SK-N-SH (cell line): ENCODE results near the gene TROAP. TPM values are rescaled to one million over a fixed set of nuclear protein-coding genes. Genes with fewer than 3 reads are reported as not detected.

Experiments
- CTCF ChIA-PET: fragments of 300-600, 350-600 bp; formaldehyde crosslinking; extraction: SDS; loops from one replicate; lab custom pipeline; 2021; lab: Yijun Ruan, JAX
- POLR2A ChIA-PET: fragments of 350-600 bp; sonication (Branson Sonifier 250); formaldehyde crosslinking; extraction: SDS; loops from one replicate; lab custom pipeline; 2020; ENCODE audit warnings: antibody characterized with exemption, inconsistent platforms; lab: Yijun Ruan, JAX
- DNase-seq: peaks from one replicate; pipeline ENCODE4 v3.0.0; 2012
- H2AFZ ChIP-seq: fragments of 200-600 bp; sonication (generic); 2 replicates; pipeline ENCODE4 v1.8.1; 2016; ENCODE audit warnings: antibody characterized with exemption, mild to moderate bottlenecking, low read depth
- H3F3A ChIP-seq: fragments of 200-600 bp; sonication (generic); replicated peaks from 2 replicates; pipeline ENCODE3; 2016; ENCODE audit warnings: antibody characterized with exemption, mild to moderate bottlenecking; ENCODE audit not compliant: insufficient read depth
- H3K27ac ChIP-seq, 2 experiments: fragments of 200-500 bp in 1 of 2; fragments of 200-600 bp in 1 of 2; sonication (Bioruptor generic) in 1 of 2; sonication (generic), shearing (Covaris generic) in 1 of 2; 2 replicates each; pipeline versions ENCODE4 v1.5.1 to v1.6.1; 2014 to 2016; ENCODE audit warnings: low read depth in 2 of 2, inconsistent platforms in 1 of 2, low read length in 1 of 2, mild to moderate bottlenecking in 1 of 2, mixed read lengths in 1 of 2
- H3K27me3 ChIP-seq: fragments of 200-600 bp; sonication (generic), shearing (Covaris generic); 2 replicates; pipeline ENCODE4 v1.6.1; 2016; ENCODE audit warnings: mixed run types; ENCODE audit not compliant: insufficient read depth
- H3K36me3 ChIP-seq, 2 experiments: fragments of 200-500 bp in 1 of 2; fragments of 200-600 bp in 1 of 2; sonication (Bioruptor generic) in 1 of 2; sonication (generic) in 1 of 2; replicated peaks in 1 of 2; 2 replicates each; pipeline versions ENCODE3 to v1.5.1; 2014 to 2016; ENCODE audit warnings: low read length in 1 of 2, mild to moderate bottlenecking in 1 of 2; ENCODE audit not compliant: insufficient read depth in 2 of 2, control insufficient read depth in 1 of 2
- H3K4me1 ChIP-seq, 2 experiments: fragments of 200-500 bp in 1 of 2; fragments of 200-600 bp in 1 of 2; sonication (Bioruptor generic) in 1 of 2; sonication (generic), shearing (Covaris generic) in 1 of 2; 2 replicates each; pipeline versions ENCODE4 v1.5.1 to v1.6.1; 2014 to 2016; ENCODE audit warnings: low read depth in 1 of 2, low read length in 1 of 2, mixed run types in 1 of 2; ENCODE audit not compliant: insufficient read depth in 2 of 2, control insufficient read depth in 1 of 2
- H3K4me2 ChIP-seq: fragments of 200-600 bp; sonication (generic), shearing (Covaris generic); 2 replicates; pipeline ENCODE4 v1.6.1; 2017; ENCODE audit warnings: mixed run types
- H3K4me3 ChIP-seq, 2 experiments: fragments of 200-500 bp in 1 of 2; fragments of 200-600 bp in 1 of 2; sonication (Bioruptor generic) in 1 of 2; sonication (generic), shearing (Covaris generic) in 1 of 2; 2 replicates each; pipeline versions ENCODE4 v1.5.1 to v1.8.1; 2014 to 2016; ENCODE audit warnings: low read depth in 2 of 2, inconsistent platforms in 1 of 2, low read length in 1 of 2, mild to moderate bottlenecking in 1 of 2, mixed read lengths in 1 of 2, moderate library complexity in 1 of 2
- H3K79me2 ChIP-seq: fragments of 200-600 bp; sonication (generic); 2 replicates; pipeline ENCODE4 v1.8.1; 2017; ENCODE audit warnings: mild to moderate bottlenecking; ENCODE audit not compliant: insufficient read depth
- H3K9ac ChIP-seq: fragments of 200-600 bp; sonication (generic); 2 replicates; pipeline ENCODE4 v1.6.1; 2017; ENCODE audit warnings: mixed run types
- H3K9me2 ChIP-seq: fragments of 200-600 bp; sonication (generic); 2 replicates; pipeline ENCODE4 v1.6.1; 2017; ENCODE audit warnings: mixed run types
- H3K9me3 ChIP-seq: fragments of 200-600 bp; sonication (generic); 2 replicates; pipeline ENCODE4 v1.6.1; 2017; ENCODE audit warnings: mixed run types, mild to moderate bottlenecking, moderate library complexity
- H4K20me1 ChIP-seq: fragments of 200-600 bp; sonication (generic); 2 replicates; pipeline ENCODE4 v1.6.1; 2017; ENCODE audit warnings: mild to moderate bottlenecking, mixed run types; ENCODE audit not compliant: insufficient read depth
- CHD2 ChIP-seq: fragments of 150-350 bp; IDR thresholded peaks from 2 replicates; pipeline ENCODE4 v1.6.1; 2018; ENCODE audit warnings: low read length; ENCODE audit not compliant: partially characterized antibody
- EZH2phosphoT487 ChIP-seq: fragments of 200-600 bp; sonication (generic); IDR thresholded peaks from 2 replicates; pipeline ENCODE4 v1.6.1; 2017; ENCODE audit warnings: low read depth, mixed run types, mild to moderate bottlenecking, antibody characterized with exemption, moderate library complexity, borderline replicate concordance
- FOXJ3 ChIP-seq: sonication (generic); formaldehyde crosslinking; IDR thresholded peaks from 2 replicates; pipeline ENCODE4 v1.5.1; 2020; ENCODE audit warnings: mild to moderate bottlenecking, missing genetic modification reagents
- GABPA ChIP-seq: IDR thresholded peaks from 2 replicates; pipeline ENCODE4 v1.4.0; 2012; ENCODE audit warnings: low read depth, mild to moderate bottlenecking
- JUND ChIP-seq: IDR thresholded peaks from 2 replicates; pipeline ENCODE4 v1.4.0; 2012
- MXI1 ChIP-seq: IDR thresholded peaks from 2 replicates; pipeline ENCODE4 v1.6.1; 2012; ENCODE audit warnings: mild to moderate bottlenecking, low read depth, low read length, improper control_type of control experiment
- NRF1 ChIP-seq: IDR thresholded peaks from 2 replicates; pipeline ENCODE4 v1.6.1; 2012; ENCODE audit warnings: low read depth, mild to moderate bottlenecking, low read length
- RAD21 ChIP-seq: IDR thresholded peaks from 2 replicates; pipeline ENCODE4 v1.6.1; 2012; ENCODE audit warnings: mild to moderate bottlenecking, low read length
- RCOR1 ChIP-seq: fragments of 150-350 bp; IDR thresholded peaks from 2 replicates; pipeline ENCODE4 v1.6.1; 2017; ENCODE audit warnings: antibody characterized with exemption, low read length
- SIN3A ChIP-seq: IDR thresholded peaks from 2 replicates; pipeline ENCODE4 v1.6.1; 2012; ENCODE audit warnings: low read depth, mild to moderate bottlenecking, low read length, moderate library complexity, borderline replicate concordance
- SMC3 ChIP-seq: IDR thresholded peaks from 2 replicates; pipeline ENCODE4 v1.6.1; 2012; ENCODE audit warnings: low read depth, low read length, improper control_type of control experiment
- TEAD4 ChIP-seq: IDR thresholded peaks from 2 replicates; pipeline ENCODE4 v1.4.0; 2012; ENCODE audit warnings: mild to moderate bottlenecking, borderline replicate concordance; ENCODE audit not compliant: insufficient read depth
- YY1 ChIP-seq: IDR thresholded peaks from 2 replicates; pipeline ENCODE4 v1.4.0; 2012; ENCODE audit warnings: low read depth, mild to moderate bottlenecking
- WGBS: methylation state at CpG from one replicate; pipeline ENCODE4 v1.1.6; 2017; ENCODE audit warnings: low lambda C conversion rate; 5-methylcytosine and 5-hydroxymethylcytosine counted together
- polyA plus RNA-seq, 3 experiments: library from polyadenylated mRNA; depleted of rRNA; stranded (reverse); fragments of >200 nt; gene quantifications; 2 replicates each; pipeline ENCODE4 v1.2.3, GENCODE V29; 2012
- TF ChIP-seq, protein P1 (sequence below): fragments of 150-350 bp; IDR thresholded peaks from 2 replicates; pipeline ENCODE4 v1.6.1; 2017; ENCODE audit warnings: antibody characterized with exemption, low read length, low read depth, borderline replicate concordance
- TF ChIP-seq, protein P2 (sequence below): fragments of 200-600 bp; sonication (generic); IDR thresholded peaks from 2 replicates; pipeline ENCODE4 v1.6.1; 2017; ENCODE audit warnings: antibody characterized with exemption, mild to moderate bottlenecking, moderate library complexity
- TF ChIP-seq, protein P3 (sequence below): IDR thresholded peaks from 2 replicates; pipeline ENCODE4 v1.6.1; 2012; ENCODE audit warnings: mild to moderate bottlenecking, low read depth, low read length, moderate library complexity
- TF ChIP-seq, protein P4 (sequence below): IDR thresholded peaks from 2 replicates; pipeline ENCODE4 v1.4.0; 2012; ENCODE audit warnings: low read depth, borderline replicate concordance
- TF ChIP-seq, protein P5 (sequence below): IDR thresholded peaks from 2 replicates; pipeline ENCODE4; 2012

TROAP gene
- polyA plus RNA-seq, 1 of the 3 experiments (the other 2 are of a cell fraction): 26.2 TPM

DNA sequence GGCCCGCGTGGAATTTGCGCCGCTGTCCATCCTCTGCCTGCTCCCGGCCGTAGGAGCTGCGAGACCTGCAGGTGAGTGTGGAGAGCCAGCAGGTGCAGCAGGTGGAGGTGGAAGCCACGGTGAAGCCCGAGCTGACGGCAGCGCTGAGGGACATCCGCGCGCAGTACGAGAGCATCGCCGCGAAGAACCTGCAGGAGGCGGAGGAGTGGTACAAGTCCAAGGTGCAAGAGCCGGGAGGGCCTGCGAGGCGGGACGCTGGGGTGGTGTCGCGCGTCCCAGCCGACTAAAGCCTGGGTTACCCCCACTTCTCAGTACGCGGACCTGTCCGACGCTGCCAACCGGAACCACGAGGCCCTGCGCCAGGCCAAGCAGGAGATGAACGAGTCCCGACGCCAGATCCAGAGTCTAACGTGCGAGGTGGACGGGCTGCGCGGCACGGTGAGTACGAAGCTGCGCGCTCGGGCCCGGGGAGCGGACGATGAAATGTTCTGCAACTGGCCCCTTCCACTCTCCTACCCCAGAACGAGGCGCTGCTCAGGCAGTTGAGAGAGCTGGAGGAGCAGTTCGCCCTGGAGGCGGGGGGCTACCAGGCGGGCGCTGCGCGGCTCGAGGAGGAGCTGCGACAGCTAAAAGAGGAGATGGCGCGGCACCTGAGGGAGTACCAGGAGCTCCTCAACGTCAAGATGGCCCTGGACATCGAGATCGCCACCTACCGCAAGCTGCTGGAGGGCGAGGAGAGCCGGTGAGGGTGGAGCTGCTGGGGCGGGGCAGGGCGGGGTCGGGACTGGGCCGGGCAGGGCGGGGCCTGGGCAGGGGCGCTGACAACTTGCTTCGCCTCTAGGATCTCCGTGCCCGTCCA, 26.0 kb upstream of the TROAP start (continued):
- TF ChIP-seq, protein P1, sequence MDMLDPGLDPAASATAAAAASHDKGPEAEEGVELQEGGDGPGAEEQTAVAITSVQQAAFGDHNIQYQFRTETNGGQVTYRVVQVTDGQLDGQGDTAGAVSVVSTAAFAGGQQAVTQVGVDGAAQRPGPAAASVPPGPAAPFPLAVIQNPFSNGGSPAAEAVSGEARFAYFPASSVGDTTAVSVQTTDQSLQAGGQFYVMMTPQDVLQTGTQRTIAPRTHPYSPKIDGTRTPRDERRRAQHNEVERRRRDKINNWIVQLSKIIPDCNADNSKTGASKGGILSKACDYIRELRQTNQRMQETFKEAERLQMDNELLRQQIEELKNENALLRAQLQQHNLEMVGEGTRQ: no peak
- TF ChIP-seq, protein P2, sequence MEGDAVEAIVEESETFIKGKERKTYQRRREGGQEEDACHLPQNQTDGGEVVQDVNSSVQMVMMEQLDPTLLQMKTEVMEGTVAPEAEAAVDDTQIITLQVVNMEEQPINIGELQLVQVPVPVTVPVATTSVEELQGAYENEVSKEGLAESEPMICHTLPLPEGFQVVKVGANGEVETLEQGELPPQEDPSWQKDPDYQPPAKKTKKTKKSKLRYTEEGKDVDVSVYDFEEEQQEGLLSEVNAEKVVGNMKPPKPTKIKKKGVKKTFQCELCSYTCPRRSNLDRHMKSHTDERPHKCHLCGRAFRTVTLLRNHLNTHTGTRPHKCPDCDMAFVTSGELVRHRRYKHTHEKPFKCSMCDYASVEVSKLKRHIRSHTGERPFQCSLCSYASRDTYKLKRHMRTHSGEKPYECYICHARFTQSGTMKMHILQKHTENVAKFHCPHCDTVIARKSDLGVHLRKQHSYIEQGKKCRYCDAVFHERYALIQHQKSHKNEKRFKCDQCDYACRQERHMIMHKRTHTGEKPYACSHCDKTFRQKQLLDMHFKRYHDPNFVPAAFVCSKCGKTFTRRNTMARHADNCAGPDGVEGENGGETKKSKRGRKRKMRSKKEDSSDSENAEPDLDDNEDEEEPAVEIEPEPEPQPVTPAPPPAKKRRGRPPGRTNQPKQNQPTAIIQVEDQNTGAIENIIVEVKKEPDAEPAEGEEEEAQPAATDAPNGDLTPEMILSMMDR: no peak

DNA sequence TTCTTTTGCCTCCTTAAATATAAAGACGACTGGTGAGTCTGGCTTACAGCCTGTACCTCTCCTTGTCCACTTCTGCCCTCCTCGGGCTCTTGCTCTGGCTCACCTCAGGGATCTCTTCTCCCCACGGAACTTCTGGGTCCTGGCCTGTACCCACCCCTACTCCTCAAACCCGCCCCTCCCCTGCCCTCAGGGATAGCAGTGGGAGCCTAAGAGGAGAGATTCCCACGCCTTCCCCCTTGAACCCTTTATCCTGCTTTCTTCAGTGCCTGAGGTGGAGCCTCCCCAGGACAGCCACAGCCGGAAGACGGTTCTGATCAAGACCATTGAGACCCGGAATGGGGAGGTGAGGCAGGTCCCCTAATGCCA, 25.4 kb upstream of the TROAP start:
- Histone ChIP-seq H3K9me2 (no peaks in the 10 kb centered on the region), H3K9me3 (no peaks in the 10 kb centered on the region), H3K27me3 (no peaks in the 10 kb centered on the region), H3K4me3 (no peak overlapping the region), H3K36me3 (no peaks in the 10 kb centered on the region), H3K27ac (no peak overlapping the region), H4K20me1 (no peaks in the 10 kb centered on the region)
- ChIA-PET CTCF (interaction anchor here (14.4 to 29.6 kb wide), 2 partner anchors 39 to 53 kb away, joined by 256 to 658 read pairs; partner anchors contain the start of genes C1QL4 and DNAJC22), POLR2A (no interaction called here)
- WGBS: 66% methylated on average over 8 of the region's 8 CpGs
- no peak for DNase-seq
- TF ChIP-seq NRF1 (no peak), RCOR1 (no peak), EZH2phosphoT487 (no peak), SMC3 (no peak), GABPA (no peak), CHD2 (no peak), YY1 (no peak), TEAD4 (no peak), RAD21 (no peak), FOXJ3 (CRISPR knock-in tag) (no peak), SIN3A (no peak), MXI1 (no peak), JUND (no peak)
- TF ChIP-seq, protein P3, sequence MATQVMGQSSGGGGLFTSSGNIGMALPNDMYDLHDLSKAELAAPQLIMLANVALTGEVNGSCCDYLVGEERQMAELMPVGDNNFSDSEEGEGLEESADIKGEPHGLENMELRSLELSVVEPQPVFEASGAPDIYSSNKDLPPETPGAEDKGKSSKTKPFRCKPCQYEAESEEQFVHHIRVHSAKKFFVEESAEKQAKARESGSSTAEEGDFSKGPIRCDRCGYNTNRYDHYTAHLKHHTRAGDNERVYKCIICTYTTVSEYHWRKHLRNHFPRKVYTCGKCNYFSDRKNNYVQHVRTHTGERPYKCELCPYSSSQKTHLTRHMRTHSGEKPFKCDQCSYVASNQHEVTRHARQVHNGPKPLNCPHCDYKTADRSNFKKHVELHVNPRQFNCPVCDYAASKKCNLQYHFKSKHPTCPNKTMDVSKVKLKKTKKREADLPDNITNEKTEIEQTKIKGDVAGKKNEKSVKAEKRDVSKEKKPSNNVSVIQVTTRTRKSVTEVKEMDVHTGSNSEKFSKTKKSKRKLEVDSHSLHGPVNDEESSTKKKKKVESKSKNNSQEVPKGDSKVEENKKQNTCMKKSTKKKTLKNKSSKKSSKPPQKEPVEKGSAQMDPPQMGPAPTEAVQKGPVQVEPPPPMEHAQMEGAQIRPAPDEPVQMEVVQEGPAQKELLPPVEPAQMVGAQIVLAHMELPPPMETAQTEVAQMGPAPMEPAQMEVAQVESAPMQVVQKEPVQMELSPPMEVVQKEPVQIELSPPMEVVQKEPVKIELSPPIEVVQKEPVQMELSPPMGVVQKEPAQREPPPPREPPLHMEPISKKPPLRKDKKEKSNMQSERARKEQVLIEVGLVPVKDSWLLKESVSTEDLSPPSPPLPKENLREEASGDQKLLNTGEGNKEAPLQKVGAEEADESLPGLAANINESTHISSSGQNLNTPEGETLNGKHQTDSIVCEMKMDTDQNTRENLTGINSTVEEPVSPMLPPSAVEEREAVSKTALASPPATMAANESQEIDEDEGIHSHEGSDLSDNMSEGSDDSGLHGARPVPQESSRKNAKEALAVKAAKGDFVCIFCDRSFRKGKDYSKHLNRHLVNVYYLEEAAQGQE: no peak
- TF ChIP-seq, protein P2: no peak
- TF ChIP-seq, protein P4, sequence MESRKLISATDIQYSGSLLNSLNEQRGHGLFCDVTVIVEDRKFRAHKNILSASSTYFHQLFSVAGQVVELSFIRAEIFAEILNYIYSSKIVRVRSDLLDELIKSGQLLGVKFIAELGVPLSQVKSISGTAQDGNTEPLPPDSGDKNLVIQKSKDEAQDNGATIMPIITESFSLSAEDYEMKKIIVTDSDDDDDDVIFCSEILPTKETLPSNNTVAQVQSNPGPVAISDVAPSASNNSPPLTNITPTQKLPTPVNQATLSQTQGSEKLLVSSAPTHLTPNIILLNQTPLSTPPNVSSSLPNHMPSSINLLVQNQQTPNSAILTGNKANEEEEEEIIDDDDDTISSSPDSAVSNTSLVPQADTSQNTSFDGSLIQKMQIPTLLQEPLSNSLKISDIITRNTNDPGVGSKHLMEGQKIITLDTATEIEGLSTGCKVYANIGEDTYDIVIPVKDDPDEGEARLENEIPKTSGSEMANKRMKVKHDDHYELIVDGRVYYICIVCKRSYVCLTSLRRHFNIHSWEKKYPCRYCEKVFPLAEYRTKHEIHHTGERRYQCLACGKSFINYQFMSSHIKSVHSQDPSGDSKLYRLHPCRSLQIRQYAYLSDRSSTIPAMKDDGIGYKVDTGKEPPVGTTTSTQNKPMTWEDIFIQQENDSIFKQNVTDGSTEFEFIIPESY: no peak
- TF ChIP-seq, protein P5, sequence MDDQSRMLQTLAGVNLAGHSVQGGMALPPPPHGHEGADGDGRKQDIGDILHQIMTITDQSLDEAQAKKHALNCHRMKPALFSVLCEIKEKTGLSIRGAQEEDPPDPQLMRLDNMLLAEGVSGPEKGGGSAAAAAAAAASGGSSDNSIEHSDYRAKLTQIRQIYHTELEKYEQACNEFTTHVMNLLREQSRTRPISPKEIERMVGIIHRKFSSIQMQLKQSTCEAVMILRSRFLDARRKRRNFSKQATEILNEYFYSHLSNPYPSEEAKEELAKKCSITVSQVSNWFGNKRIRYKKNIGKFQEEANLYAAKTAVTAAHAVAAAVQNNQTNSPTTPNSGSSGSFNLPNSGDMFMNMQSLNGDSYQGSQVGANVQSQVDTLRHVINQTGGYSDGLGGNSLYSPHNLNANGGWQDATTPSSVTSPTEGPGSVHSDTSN: no peak
- TF ChIP-seq, all 33 proteins: peak for 0
- Histone ChIP-seq H3K4me2 (no peak overlapping the region), H3K9ac (no peak overlapping the region), H2AFZ (no peak overlapping the region), H3K79me2 (no peaks in the 10 kb centered on the region), H3F3A (no peaks in the 10 kb centered on the region), H3K4me1 (peaks cover 7 to 26% of the 10 kb centered on the region in 2 experiments; a peak in 3 of 4 replicates)
